NCI-H526 treated with DMSO at 0.1 percent for 48 hours (cell line): Measurements from ENCODE around the gene ARHGAP10.

ENCODE experiments used
- DNase-seq: peaks from one replicate; lab custom pipeline; 2025; lab: John Stamatoyannopoulos, UW

ARHGAP10 gene

DNA sequence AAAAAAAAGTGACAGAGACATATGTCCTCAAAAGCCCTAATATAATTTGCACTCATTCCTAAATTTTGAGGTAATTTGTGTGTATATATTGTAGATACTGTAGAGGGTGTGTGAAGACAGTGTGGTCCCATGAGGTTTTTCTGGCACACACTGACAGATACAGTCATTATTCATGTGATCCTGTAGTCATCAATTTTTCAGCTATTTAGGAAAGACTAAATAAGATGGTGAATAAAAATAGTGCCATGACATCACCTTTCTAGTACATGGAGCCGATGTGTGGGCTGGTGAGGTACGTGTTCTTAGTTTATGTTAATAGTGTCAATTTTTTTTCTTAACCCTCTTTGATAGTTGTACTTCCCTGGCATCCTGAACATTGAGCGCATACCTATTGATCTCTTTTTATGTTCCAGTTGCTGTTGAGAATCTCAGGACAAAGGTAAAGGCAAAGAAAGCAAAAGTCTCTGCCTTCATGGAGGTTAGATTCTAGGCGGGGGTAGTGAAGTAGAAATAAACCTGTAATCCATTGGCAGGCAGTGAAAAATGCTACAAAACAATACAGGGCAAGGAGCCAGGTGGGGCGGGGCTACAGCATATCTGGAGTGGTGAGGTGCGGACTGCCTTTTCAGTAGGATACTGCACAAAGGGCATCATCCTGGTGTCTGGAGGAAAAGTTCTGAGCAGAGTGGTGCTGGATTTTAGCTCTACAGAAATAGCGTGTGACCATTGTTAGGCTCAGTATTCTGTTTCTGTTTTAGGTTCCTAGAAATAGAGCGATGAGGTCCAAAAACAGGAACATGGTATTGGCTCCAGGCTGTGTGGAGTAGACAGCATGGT lies 93.8 kb downstream of the ARHGAP10 start:
- DNase-seq, result no peak

DNA sequence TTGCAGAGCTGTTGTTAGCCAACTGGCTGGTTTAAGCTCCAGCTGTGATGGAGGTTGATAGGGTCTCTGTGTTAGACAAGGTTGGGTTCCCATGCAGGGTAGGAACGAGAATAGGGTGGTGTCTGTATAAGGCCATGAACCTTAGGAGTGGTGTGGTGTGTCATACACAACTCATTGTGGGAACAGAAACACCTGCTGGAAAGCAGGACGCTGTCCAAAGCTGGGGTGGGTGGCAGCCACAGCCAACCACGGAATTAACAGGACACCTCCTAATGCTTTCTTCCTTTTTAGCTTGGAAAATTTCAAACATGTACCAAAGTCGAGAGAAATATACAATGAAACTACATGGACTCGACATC lies 94.4 kb downstream of the ARHGAP10 start:
- DNase-seq, result no peak

GRCh38 chr4:147828331-147828905 lies 96.5 kb downstream of the ARHGAP10 start:
- no peak for DNase-seq

- DNase-seq, result no peak
These were observed 97.7 kb downstream of the ARHGAP10 start for GRCh38 chr4:147829401-147830101.

GRCh38 chr4:147830102-147830463 lies 98.2 kb downstream of the ARHGAP10 start:
- no peak for DNase-seq

- no peak for DNase-seq
These were observed 99.1 kb downstream of the ARHGAP10 start for GRCh38 chr4:147830987-147831386.

DNA sequence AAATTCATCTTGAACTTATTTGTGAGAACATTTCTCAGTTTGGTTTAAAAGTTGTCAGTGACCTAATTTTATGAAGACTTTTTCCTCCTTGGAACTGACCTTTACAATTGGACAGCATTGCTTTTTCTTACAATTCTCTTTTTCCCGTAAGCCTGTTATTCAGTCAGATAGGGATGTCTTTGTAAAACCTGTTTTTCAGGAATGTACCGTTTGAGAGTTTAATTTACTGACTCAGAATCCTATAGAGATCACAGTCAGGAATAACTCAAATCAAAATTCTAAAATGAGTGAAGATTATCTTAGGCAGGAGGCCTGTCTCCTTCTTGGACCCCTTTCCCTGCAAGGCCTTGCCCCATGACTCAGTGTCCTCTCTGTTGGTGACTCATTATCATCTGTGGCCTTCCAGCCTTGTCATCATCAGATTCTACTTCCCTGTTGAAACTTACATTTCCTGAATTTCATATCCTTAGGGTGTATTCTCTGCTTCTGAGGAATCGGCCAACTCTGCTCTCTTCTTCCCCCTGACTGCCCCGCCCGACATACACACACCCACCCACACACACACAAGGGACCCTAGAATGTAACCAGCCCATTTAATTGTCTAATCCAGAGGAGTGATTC lies 99.8 kb downstream of the ARHGAP10 start:
- DNase-seq, result no peak

- no peak for DNase-seq
These were observed 101.4 kb downstream of the ARHGAP10 start for GRCh38 chr4:147833254-147833653.

DNA sequence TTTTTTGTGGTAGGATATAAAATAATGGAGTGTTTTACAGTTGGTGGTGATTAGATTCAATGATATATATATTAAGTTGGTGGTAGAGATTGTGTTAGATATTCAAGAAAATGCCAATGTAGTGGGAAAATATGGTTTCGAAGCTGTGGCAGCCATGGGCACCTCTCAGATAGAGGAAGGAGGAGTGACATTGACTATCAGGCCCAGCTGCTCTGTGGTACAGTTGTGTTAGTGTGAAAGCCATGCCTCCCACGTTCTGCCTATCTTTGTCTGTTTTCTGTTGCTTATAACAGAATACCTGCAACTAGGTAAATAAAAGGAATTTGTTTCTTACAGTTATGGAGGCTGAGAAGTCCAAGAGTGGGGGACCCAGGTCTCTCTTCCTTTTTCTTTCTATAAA lies 101.9 kb downstream of the ARHGAP10 start:
- DNase-seq, result no peak

DNA sequence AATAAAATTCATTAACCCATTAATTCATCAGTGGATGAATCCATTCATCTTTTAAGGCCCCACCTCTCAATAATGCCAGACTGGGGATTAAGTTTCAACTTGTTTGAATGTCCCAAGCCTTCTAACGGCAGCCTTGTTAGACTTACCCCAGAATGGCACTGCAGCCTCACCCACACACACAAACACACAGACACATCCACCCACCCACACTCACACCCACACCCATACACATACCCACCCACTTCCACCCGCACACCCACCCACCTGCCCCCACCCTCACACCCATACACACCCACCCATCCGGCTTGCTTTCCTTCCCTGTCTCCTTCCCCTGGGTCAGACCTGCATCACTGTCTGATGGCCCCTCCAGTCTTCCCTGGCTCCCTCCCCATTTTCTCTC lies 102.6 kb downstream of the ARHGAP10 start:
- no peak for DNase-seq

- no peak for DNase-seq
These were observed 104.9 kb downstream of the ARHGAP10 start for GRCh38 chr4:147836807-147837206.

- no peak for DNase-seq
These were observed 105.5 kb downstream of the ARHGAP10 start for GRCh38 chr4:147837435-147837834.

- DNase-seq, result no peak
These were observed 106.0 kb downstream of the ARHGAP10 start for GRCh38 chr4:147837854-147838253.

- no peak for DNase-seq
These were observed 107.3 kb downstream of the ARHGAP10 start for GRCh38 chr4:147839200-147839599.

DNA sequence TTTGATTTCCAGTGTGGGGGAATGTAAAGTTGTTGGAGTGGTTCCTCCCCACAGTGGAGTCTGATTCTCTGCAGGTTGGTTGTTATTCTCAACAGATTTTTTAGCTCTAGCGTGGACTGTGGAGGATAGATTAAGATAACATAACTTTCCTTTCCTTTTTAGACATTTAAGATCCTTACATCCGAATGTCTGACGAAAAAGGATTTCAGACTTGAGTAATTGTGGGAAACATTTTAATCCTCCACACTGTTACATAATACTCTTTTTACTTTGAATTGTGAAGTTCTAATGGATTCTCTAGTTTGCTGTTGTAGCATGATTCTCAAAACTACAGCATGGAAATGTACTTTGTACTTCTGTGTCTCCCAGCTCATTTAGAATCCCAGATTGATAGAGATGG lies 107.8 kb downstream of the ARHGAP10 start:
- DNase-seq, result no peak

DNA sequence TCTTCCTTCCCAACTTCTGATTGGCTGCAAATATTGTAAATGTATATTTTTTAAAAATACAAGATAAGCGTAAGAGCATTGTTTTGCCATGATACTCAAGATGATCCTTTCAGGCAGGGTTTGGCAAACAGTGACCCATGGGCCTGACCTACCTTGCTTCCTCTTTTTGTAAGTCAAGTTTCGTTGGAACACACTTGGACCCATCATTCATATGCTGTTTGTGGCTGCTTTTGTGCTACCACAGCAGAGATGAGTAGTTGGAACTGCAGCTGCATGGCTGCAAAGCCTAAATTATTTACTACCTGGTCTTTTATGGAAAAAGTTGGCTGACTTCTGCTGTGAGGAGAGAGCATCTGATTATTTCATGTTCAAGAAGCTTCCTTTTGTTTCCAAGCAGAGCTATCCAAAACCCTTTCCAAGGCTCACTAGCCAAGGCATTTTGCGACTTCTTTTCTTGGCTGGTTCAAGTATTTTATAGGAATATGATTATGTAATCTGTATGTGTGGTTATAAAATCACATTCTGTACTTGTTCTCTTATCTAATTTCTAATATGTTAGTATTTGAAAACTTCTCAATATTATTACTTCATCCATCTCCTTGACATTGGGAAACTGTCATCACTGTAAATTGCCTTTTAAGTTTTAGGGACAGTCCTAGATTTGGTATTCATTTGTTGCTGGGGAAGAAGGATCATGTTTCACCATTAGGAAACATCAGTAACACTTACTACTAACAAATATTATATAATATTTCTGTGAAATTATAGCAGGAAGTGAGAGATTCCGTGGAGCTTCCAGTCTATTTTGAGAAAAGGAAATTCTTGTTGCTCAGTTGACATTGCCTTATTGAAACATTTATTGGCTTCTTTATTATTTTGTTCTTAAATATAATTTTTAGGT lies 109.2 kb downstream of the ARHGAP10 start:
- no peak for DNase-seq

DNA sequence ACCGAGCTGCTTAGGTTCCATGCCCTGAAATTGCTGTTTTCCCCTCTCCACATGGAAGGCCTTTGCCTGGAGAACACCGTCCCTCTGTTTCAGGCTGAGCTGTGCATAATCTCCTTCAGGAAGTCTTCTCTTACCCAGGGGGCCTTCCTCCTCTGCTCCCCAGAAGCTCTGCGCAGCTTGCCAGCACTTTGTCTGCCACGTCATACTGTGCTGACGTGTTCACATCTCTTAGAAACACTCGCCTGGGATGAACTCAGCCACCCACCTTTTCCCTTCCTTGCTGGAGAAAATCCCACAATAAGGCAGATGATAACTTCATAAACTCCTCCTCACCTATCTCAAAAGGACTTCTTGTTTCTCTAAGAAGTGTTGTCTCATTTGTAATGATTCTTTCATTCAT lies 110.7 kb downstream of the ARHGAP10 start:
- no peak for DNase-seq

DNA sequence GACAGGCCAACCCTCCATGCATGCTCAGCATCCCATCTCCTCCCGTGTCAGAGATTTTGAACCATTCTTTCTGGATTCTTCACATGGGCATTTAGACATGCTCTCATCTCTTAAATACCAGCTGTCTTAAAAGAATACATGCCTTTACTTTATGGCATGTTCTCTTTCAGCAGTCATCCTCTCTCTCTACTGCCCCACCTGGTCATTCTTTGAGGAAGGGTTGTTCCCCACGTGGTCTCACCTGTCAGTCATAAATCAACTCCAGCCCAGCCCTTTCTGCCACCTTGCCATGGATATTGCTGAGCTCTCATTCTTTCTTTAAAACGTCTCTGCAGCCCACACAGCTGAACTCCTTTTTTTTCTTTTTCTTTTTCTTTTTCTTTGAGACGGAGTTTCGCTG lies 111.3 kb downstream of the ARHGAP10 start:
- no peak for DNase-seq

- no peak for DNase-seq
These were observed 112.9 kb downstream of the ARHGAP10 start for GRCh38 chr4:147844781-147845180.

DNA sequence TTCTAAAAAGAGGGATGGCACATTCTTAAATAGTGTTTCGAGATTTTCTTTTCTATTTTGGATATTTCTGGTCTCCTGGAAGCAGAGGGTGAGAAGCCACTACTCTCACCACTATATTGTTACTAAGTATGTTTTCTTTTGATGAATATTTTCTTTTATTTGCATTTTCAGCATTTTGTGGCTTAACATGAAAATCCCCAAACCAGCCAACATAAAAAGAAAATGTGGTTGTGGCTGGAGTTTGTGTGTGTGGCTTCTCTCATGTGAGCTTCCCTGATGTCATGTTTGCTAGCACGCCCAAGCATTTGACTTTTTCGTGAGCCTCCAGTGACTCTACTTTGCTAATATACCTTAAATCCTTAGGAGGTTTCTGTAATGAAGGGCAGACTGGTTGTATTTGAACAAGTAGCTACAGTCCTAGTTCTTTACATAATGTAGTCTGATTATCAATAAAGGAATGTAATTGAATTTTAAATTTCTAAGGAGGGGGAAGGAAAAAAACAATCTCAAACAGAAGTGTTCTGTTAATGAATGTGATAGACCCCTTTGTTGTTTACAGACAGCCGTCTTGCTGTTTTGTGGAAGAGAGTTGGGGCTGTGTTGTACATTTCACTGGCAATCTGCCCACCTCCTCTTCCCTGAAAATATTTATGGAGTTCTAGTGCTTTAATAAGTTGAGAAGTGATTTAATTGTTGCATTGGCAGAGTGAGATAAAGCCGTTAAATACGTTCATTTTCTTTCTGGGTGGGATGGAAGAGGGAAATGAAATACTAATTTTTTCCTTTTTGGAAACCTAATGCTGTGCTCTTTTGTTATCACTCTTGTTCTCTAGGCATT lies 114.6 kb downstream of the ARHGAP10 start:
- no peak for DNase-seq
